ENCODE results near the gene MRGPRX2. TPM values are rescaled to one million over a fixed set of nuclear protein-coding genes. Genes with fewer than 3 reads are reported as not detected.

The MRGPRX2 gene
- total and polyA plus RNA-seq, 2 experiments from 2014 or later, result not detected

GRCh38 chr11:19072464-19072863, 11.9 kb upstream of the MRGPRX2 start:
- no peak overlapping the region for H3K4me3 ChIP-seq
- H3K27me3 Mint-ChIP-seq (ENCODE audit: insufficient read depth, low read depth, poor library complexity), result peaks cover 10% of the 10 kb centered on the region
- no peak for DNase-seq (ENCODE audit: low spot score)

GRCh38 chr11:19071255-19071654, 10.7 kb upstream of the MRGPRX2 start:
- ATAC-seq, result peak; percentile 73
- Histone ChIP-seq H3K36me3 (ENCODE audit: insufficient read depth) (no peaks in the 10 kb centered on the region), H3K4me3 (0 out of 2 replicates have a peak overlapping the region, but pooled peaks have one; percentile 15), H2AFZ (no peak overlapping the region), H3K79me2 (replicated peaks; ENCODE audit: insufficient read depth) (no peaks in the 10 kb centered on the region), H3K4me1 (ENCODE audit: insufficient read depth) (peaks cover 17% of the 10 kb centered on the region), H3F3A (replicated peaks; ENCODE audit: low read depth) (0 out of 2 replicates have a peak, but pooled peaks cover 4% of the 10 kb centered on the region), H3K27ac (ENCODE audit: low read depth) (no peak overlapping the region), H3K4me2 (no peak overlapping the region), H3K27me3 (ENCODE audit: insufficient read depth) (no peaks in the 10 kb centered on the region), H4K20me1 (replicated peaks; ENCODE audit: insufficient read depth) (no peaks in the 10 kb centered on the region), H3K9me2 (ENCODE audit: insufficient read depth) (no peaks in the 10 kb centered on the region)
- Mint-ChIP-seq H3K9me3 (no peaks in the 10 kb centered on the region; the same call in 2 of the 3 replicates), H3K27me3 (ENCODE audit: insufficient read depth, low read depth, poor library complexity) (peaks cover 7% of the 10 kb centered on the region), H3K36me3 (ENCODE audit: low read depth) (no peaks in the 10 kb centered on the region), H3K4me3 (peak overlapping the region; percentile 46; the same call in 2 of the 3 replicates), H3K27ac (no peak overlapping the region), H3K4me1 (peaks cover 28% of the 10 kb centered on the region)
- peak; percentile 95 for DNase-seq (ENCODE audit: low spot score)
- TF ChIP-seq CTCF (conservative IDR thresholded peaks at IDR 0.05; ENCODE audit: low read depth in 2 of 2), result peak; percentile 98
- no peak for TF ChIP-seq ETS1 (IDR thresholded peaks at IDR 0.05)
- no peak for TF ChIP-seq POLR2AphosphoS5 (IDR thresholded peaks at IDR 0.05; ENCODE audit: low read depth)
- no peak for TF ChIP-seq JUNB (IDR thresholded peaks at IDR 0.05; ENCODE audit: unreplicated experiment)
- no peak for TF ChIP-seq REST (IDR thresholded peaks at IDR 0.05; ENCODE audit: unreplicated experiment)
- TF ChIP-seq EZH2phosphoT487 (IDR thresholded peaks at IDR 0.05; ENCODE audit: unreplicated experiment), result no peak
- TF ChIP-seq EZH2 (IDR thresholded peaks at IDR 0.05; ENCODE audit: low read depth, unreplicated experiment), result no peak
- peak; percentile 82 for TF ChIP-seq CREB1 (CRISPR knock-in tag; IDR thresholded peaks at IDR 0.05; ENCODE audit: low read depth)
- no peak for TF ChIP-seq STAT1 (IDR thresholded peaks at IDR 0.05; ENCODE audit: unreplicated experiment)
- TF ChIP-seq NANOG (IDR thresholded peaks at IDR 0.05; ENCODE audit: borderline replicate concordance), result no peak

More at GRCh38 chr11:19072464-19072863, 11.9 kb upstream of the MRGPRX2 start:
- no peak for TF ChIP-seq ZNF114 (CRISPR knock-in tag; IDR thresholded peaks at IDR 0.05)
- Mint-ChIP-seq H3K36me3 (ENCODE audit: low read depth) (no peaks in the 10 kb centered on the region), H3K27ac (no peak overlapping the region), H3K4me3 (no peak overlapping the region), H3K9me3 (no peaks in the 10 kb centered on the region), H3K4me1 (peaks cover 33% of the 10 kb centered on the region)
- Histone ChIP-seq H2AFZ (no peak overlapping the region; the same call in 1 of the 2 replicates), H3K27ac (ENCODE audit: low read depth) (no peak overlapping the region), H3K9me2 (ENCODE audit: insufficient read depth) (no peaks in the 10 kb centered on the region), H4K20me1 (replicated peaks; ENCODE audit: insufficient read depth) (no peaks in the 10 kb centered on the region), H3K4me1 (ENCODE audit: insufficient read depth) (peaks cover 17% of the 10 kb centered on the region), H3K79me2 (replicated peaks; ENCODE audit: insufficient read depth) (no peaks in the 10 kb centered on the region), H3K27me3 (ENCODE audit: insufficient read depth) (no peaks in the 10 kb centered on the region), H3K36me3 (ENCODE audit: insufficient read depth) (no peaks in the 10 kb centered on the region), H3F3A (replicated peaks; ENCODE audit: low read depth) (0 out of 2 replicates have a peak, but pooled peaks cover 4% of the 10 kb centered on the region), H3K4me2 (no peak overlapping the region)
- no peak for ATAC-seq
